HepG2 (cell line): ENCODE measurements around the gene ZNF273.

ENCODE experiments used
- BORCS8-MEF2B ChIP-seq: sonication (generic); formaldehyde crosslinking; IDR thresholded peaks from 2 replicates; pipeline ENCODE4 v1.8.0; 2022; ENCODE audit warnings: mild to moderate bottlenecking, missing genetic modification reagents
- CREB1 ChIP-seq, 2 experiments: fragments of 450-650 bp in 1 of 2; IDR thresholded peaks; 2 replicates each; pipeline ENCODE4 v1.6.1; 2016 to 2017; ENCODE audit warnings: control low read depth in 1 of 2, mild to moderate bottlenecking in 1 of 2, missing compliant biosample characterization in 1 of 2, missing genetic modification characterization in 1 of 2
- ESRRA ChIP-seq: sonication (generic); formaldehyde crosslinking; IDR thresholded peaks from 2 replicates; pipeline ENCODE4 v1.5.1; 2020; ENCODE audit warnings: mild to moderate bottlenecking, low read depth, missing genetic modification reagents
- POLR2AphosphoS2 ChIP-seq: IDR thresholded peaks from 2 replicates; pipeline ENCODE4 v1.6.1; 2011; ENCODE audit warnings: low read depth, low read length, improper control_type of control experiment
- TCF12 ChIP-seq, 2 experiments: fragments of 450-650 bp in 1 of 2; sonication (generic) in 1 of 2; formaldehyde crosslinking in 1 of 2; IDR thresholded peaks; 2 replicates each; pipeline versions ENCODE4 v1.6.1 to v1.8.0; 2017 to 2022; ENCODE audit warnings: antibody characterized with exemption in 1 of 2, mild to moderate bottlenecking in 1 of 2, missing genetic modification reagents in 1 of 2, moderate library complexity in 1 of 2
- ZNF280D ChIP-seq: sonication (generic); formaldehyde crosslinking; IDR thresholded peaks from 2 replicates; pipeline ENCODE4 v1.5.1; 2020; ENCODE audit warnings: mild to moderate bottlenecking, missing genetic modification reagents
- ZNF563 ChIP-seq: sonication (generic); formaldehyde crosslinking; IDR thresholded peaks from 2 replicates; pipeline ENCODE4 v1.8.0; 2022; ENCODE audit warnings: mild to moderate bottlenecking, moderate library complexity, missing genetic modification reagents

GRCh38 chr7:64873517-64873916, 29.6 kb upstream of the ZNF273 start:
- TF ChIP-seq BORCS8-MEF2B, result no peak
- TF ChIP-seq ZNF280D (CRISPR knock-in tag), result no peak
- TF ChIP-seq CREB1 (IDR thresholded peaks at IDR 0.05), result no peak
- TF ChIP-seq CREB1 (CRISPR knock-in tag; IDR thresholded peaks at IDR 0.05), result no peak
- TF ChIP-seq TCF12 (IDR thresholded peaks at IDR 0.05), result no peak
- TF ChIP-seq TCF12 (CRISPR knock-in tag; IDR thresholded peaks at IDR 0.05), result no peak
- no peak for TF ChIP-seq ZNF563 (CRISPR knock-in tag)
- no peak for TF ChIP-seq ESRRA (CRISPR knock-in tag)
- no peak for TF ChIP-seq POLR2AphosphoS2
